Liver (tissue), 9 donors: ENCODE data around the gene XCL1. TPM values are rescaled to one million over a fixed set of nuclear protein-coding genes. Genes with fewer than 3 reads are reported as not detected.

Source experiments
- DNase-seq: peaks from one replicate; pipeline ENCODE4 v3.0.0-alpha.2; 2017; ENCODE audit warnings: low spot score
- H3K27ac ChIP-seq, 2 donors: one replicate each; pipeline ENCODE4 v1.7.0; 2013; ENCODE audit warnings: inconsistent platforms in 2 of 2, low read length in 2 of 2, control low read depth in 1 of 2, low read depth in 1 of 2, mild to moderate bottlenecking in 1 of 2
- H3K27me3 ChIP-seq, 4 donors: one replicate each; pipeline versions ENCODE4 v1.6.1 to v1.7.0; 2013; ENCODE audit warnings: low read length in 3 of 4, inconsistent platforms in 1 of 4, mild to moderate bottlenecking in 1 of 4, moderate library complexity in 1 of 4; ENCODE audit not compliant: control insufficient read depth in 4 of 4, insufficient read depth in 4 of 4
- H3K36me3 ChIP-seq, 4 donors: one replicate each; pipeline versions ENCODE4 v1.6.1 to v1.7.0; 2013; ENCODE audit warnings: low read length in 3 of 4, mild to moderate bottlenecking in 3 of 4, low read depth in 1 of 4, moderate library complexity in 1 of 4; ENCODE audit not compliant: control insufficient read depth in 4 of 4, insufficient read depth in 3 of 4
- H3K4me1 ChIP-seq, 4 donors: one replicate each; pipeline versions ENCODE4 v1.6.1 to v1.7.0; 2013; ENCODE audit warnings: low read length in 3 of 4, mild to moderate bottlenecking in 3 of 4, moderate library complexity in 1 of 4; ENCODE audit not compliant: control insufficient read depth in 4 of 4, insufficient read depth in 4 of 4
- H3K4me3 ChIP-seq, 3 donors: one replicate each; pipeline versions ENCODE4 v1.6.1 to v1.7.0; 2013; ENCODE audit warnings: low read length in 3 of 3, control low read depth in 1 of 3, low read depth in 1 of 3, mild to moderate bottlenecking in 1 of 3
- H3K9ac ChIP-seq, 2 donors: one replicate each; pipeline ENCODE4 v1.7.0; 2013; ENCODE audit warnings: low read length in 2 of 2, mild to moderate bottlenecking in 2 of 2, moderate library complexity in 2 of 2, control low read depth in 1 of 2, low read depth in 1 of 2
- H3K9me3 ChIP-seq, 4 donors: one replicate each; pipeline versions ENCODE4 v1.6.1 to v1.7.0; 2013; ENCODE audit warnings: low read length in 3 of 4; ENCODE audit not compliant: control insufficient read depth in 4 of 4
- ATF3 ChIP-seq: IDR thresholded peaks from 2 replicates; pipeline ENCODE4 v1.6.1; 2016; ENCODE audit warnings: antibody characterized with exemption
- CTCF ChIP-seq: fragments of 150-350 bp; IDR thresholded peaks from 2 replicates; pipeline ENCODE4 v1.5.1; 2017; ENCODE audit warnings: improper control_type of control experiment, low read depth, low read length; ENCODE audit not compliant: missing input control
- FOXA1 ChIP-seq: IDR thresholded peaks from 2 replicates; pipeline ENCODE4 v1.6.1; 2016; ENCODE audit warnings: antibody characterized with exemption
- FOXA2 ChIP-seq: IDR thresholded peaks from 2 replicates; pipeline ENCODE4 v1.6.1; 2016; ENCODE audit warnings: antibody characterized with exemption
- GABPA ChIP-seq, 2 donors: IDR thresholded peaks in 1 of 2; conservative IDR thresholded peaks in 1 of 2; 2 replicates each; pipeline ENCODE4 v1.6.1; 2016; ENCODE audit warnings: antibody characterized with exemption in 2 of 2, mild to moderate bottlenecking in 1 of 2, moderate library complexity in 1 of 2
- HNF4G ChIP-seq: IDR thresholded peaks from 2 replicates; pipeline ENCODE4 v1.6.1; 2016; ENCODE audit warnings: antibody characterized with exemption
- JUND ChIP-seq, 2 donors: IDR thresholded peaks; 2 replicates each; pipeline ENCODE4 v1.6.1; 2016; ENCODE audit warnings: antibody characterized with exemption in 2 of 2
- NR2F2 ChIP-seq: IDR thresholded peaks from 2 replicates; pipeline ENCODE4 v1.6.1; 2016; ENCODE audit warnings: antibody characterized with exemption
- RAD21 ChIP-seq, 2 donors: IDR thresholded peaks; 2 replicates each; pipeline ENCODE4 v1.6.1; 2016; ENCODE audit warnings: antibody characterized with exemption in 2 of 2, mild to moderate bottlenecking in 2 of 2
- REST ChIP-seq: IDR thresholded peaks from 2 replicates; pipeline ENCODE4 v1.6.1; 2016; ENCODE audit warnings: antibody characterized with exemption, mild to moderate bottlenecking
- RXRA ChIP-seq, 2 donors: IDR thresholded peaks; 2 replicates each; pipeline ENCODE4 v1.6.1; 2017 to 2018; ENCODE audit warnings: antibody characterized with exemption in 2 of 2, mild to moderate bottlenecking in 1 of 2
- SP1 ChIP-seq: IDR thresholded peaks from 2 replicates; pipeline ENCODE4 v1.6.1; 2018; ENCODE audit warnings: antibody characterized with exemption, mild to moderate bottlenecking
- TAF1 ChIP-seq: conservative IDR thresholded peaks from 2 replicates; pipeline ENCODE4 v1.6.1; 2016; ENCODE audit warnings: antibody characterized with exemption, mild to moderate bottlenecking
- YY1 ChIP-seq: IDR thresholded peaks from 2 replicates; pipeline ENCODE4 v1.6.1; 2016; ENCODE audit warnings: antibody characterized with exemption, mild to moderate bottlenecking
- ZBTB33 ChIP-seq: IDR thresholded peaks from 2 replicates; pipeline ENCODE4 v1.6.1; 2016; ENCODE audit warnings: antibody characterized with exemption
- WGBS: extraction: QIAGEN DNeasy Blood & Tissue Kit; methylation state at CpG from one replicate; pipeline ENCODE4 v1.1.7; 2013; 5-methylcytosine and 5-hydroxymethylcytosine counted together
- polyA plus RNA-seq, 2 donors: library from polyadenylated mRNA; stranded (reverse) in 1 of 2; unstranded in 1 of 2; fragments of 200-250 nt in 1 of 2; fragments of >200 nt in 1 of 2; fragmentation: Nextera tagmentation in 1 of 2; extraction: Ambion mirVana in 1 of 2; gene quantifications; one replicate each; pipeline versions ENCODE4 v1.2.1 to v1.2.3, GENCODE V29; 2013 to 2015
- total RNA-seq, 2 donors: library from RNA; depleted of rRNA; stranded (reverse); fragments of >200 nt; gene quantifications; one replicate each; pipeline ENCODE4 v1.2.3, GENCODE V29; 2014
- donor health status: healthy.
- donor health status: healthy.
- donor health status: healthy.
- donor health status: healthy.
- donor health status: healthy.

XCL1 gene
- total and polyA plus RNA-seq, 4 donors, result 0.17 to 0.33 (median 0.22) TPM

GRCh38 chr1:168618886-168619285 lies 42.5 kb downstream of the XCL1 start (continued):
- TF ChIP-seq HNF4G (no peak), TAF1 (no peak), SP1 (no peak), FOXA1 (no peak), RXRA (IDR thresholded peaks at IDR 0.05) (no peak), ATF3 (no peak), RAD21 (IDR thresholded peaks at IDR 0.05) (no peak), GABPA (IDR thresholded peaks at IDR 0.05 in 1 of 2, conservative IDR thresholded peaks at IDR 0.05 in 1 of 2) (no peak)

GRCh38 chr1:168621356-168621755 lies 45.0 kb downstream of the XCL1 start:
- DNase-seq, result no peak
- Histone ChIP-seq H3K9me3 (no peaks in the 10 kb centered on the region), H3K36me3 (no peaks in the 10 kb centered on the region), H3K27me3 (no peaks in the 10 kb centered on the region), H3K27ac (no peak overlapping the region), H3K4me1 (peaks cover 0 to 4% (median 0%) of the 10 kb centered on the region in 4 donors), H3K9ac (no peak overlapping the region), H3K4me3 (no peak overlapping the region)
- peak; percentile 17 to 36 for TF ChIP-seq RXRA (IDR thresholded peaks at IDR 0.05)
- no peak for TF ChIP-seq JUND (IDR thresholded peaks at IDR 0.05)
- TF ChIP-seq HNF4G, result no peak
- TF ChIP-seq FOXA1, result no peak
- peak; percentile 94 for TF ChIP-seq NR2F2
- TF ChIP-seq REST, result no peak
- TF ChIP-seq TAF1, result no peak
- TF ChIP-seq RAD21 (IDR thresholded peaks at IDR 0.05), result peak in 1 of 2 donors; percentile 27
- no peak for TF ChIP-seq ZBTB33
- TF ChIP-seq FOXA2, result no peak
- no peak for TF ChIP-seq SP1
- 74% methylated on average over 1 of the region's 1 CpG for WGBS

GRCh38 chr1:168623003-168623828 lies 46.8 kb downstream of the XCL1 start:
- Histone ChIP-seq H3K27me3 (no peaks in the 10 kb centered on the region), H3K9me3 (no peaks in the 10 kb centered on the region), H3K27ac (no peak overlapping the region), H3K9ac (no peak overlapping the region), H3K4me1 (peaks cover 0 to 4% (median 0%) of the 10 kb centered on the region in 4 donors), H3K36me3 (no peaks in the 10 kb centered on the region), H3K4me3 (no peak overlapping the region)
- 82% methylated on average over 8 of the region's 8 CpGs for WGBS
- no peak for DNase-seq
- no peak for TF ChIP-seq RAD21 (IDR thresholded peaks at IDR 0.05)
- peak; percentile 32 for TF ChIP-seq NR2F2
- no peak for TF ChIP-seq CTCF
- no peak for TF ChIP-seq YY1
- no peak for TF ChIP-seq JUND (IDR thresholded peaks at IDR 0.05)
- no peak for TF ChIP-seq HNF4G
- TF ChIP-seq REST, result no peak
